SJSA1 (cell line): Measurements from ENCODE around the gene GADD45G. TPM values are rescaled to one million over a fixed set of nuclear protein-coding genes. Genes with fewer than 3 reads are reported as not detected.

Experiments
- DNase-seq, 2 experiments: peaks; one replicate each; pipeline ENCODE4 v3.0.0-alpha.2; 2015 to 2020; ENCODE audit warnings: low spot score in 2 of 2, low read depth in 1 of 2
- H3K27ac ChIP-seq: fragments of 250-450 bp; sonication (Bioruptor Pico); 2 replicates; pipeline ENCODE4 v1.5.1; 2020; ENCODE audit warnings: mild to moderate bottlenecking, moderate library complexity
- H3K27me3 ChIP-seq: fragments of 250-450 bp; sonication (Bioruptor Pico); replicated peaks from 2 replicates; pipeline ENCODE4 v1.5.1; 2020; ENCODE audit warnings: mild to moderate bottlenecking, moderate library complexity
- H3K36me3 ChIP-seq: fragments of 250-450 bp; sonication (Bioruptor Pico); 2 replicates; pipeline ENCODE4 v1.5.1; 2020; ENCODE audit warnings: mild to moderate bottlenecking
- H3K4me1 ChIP-seq: fragments of 250-450 bp; sonication (Bioruptor Pico); replicated peaks from 2 replicates; pipeline ENCODE4 v1.6.1; 2021; ENCODE audit warnings: mild to moderate bottlenecking
- H3K4me3 ChIP-seq: fragments of 250-450 bp; sonication (Bioruptor Pico); 2 replicates; pipeline ENCODE4 v1.5.1; 2020; ENCODE audit warnings: mild to moderate bottlenecking
- H3K9me3 ChIP-seq: fragments of 250-450 bp; sonication (Bioruptor Pico); replicated peaks from 2 replicates; pipeline ENCODE4 v1.5.1; 2020; ENCODE audit warnings: mild to moderate bottlenecking
- total RNA-seq: library from RNA; depleted of rRNA; stranded (reverse); fragments of >200 nt; shearing (Covaris generic); gene quantifications from 2 replicates; pipeline ENCODE4 v1.2.3, GENCODE V29; 2014

GADD45G gene
- total RNA-seq, 1 experiment from 2014 or later = not detected

DNA sequence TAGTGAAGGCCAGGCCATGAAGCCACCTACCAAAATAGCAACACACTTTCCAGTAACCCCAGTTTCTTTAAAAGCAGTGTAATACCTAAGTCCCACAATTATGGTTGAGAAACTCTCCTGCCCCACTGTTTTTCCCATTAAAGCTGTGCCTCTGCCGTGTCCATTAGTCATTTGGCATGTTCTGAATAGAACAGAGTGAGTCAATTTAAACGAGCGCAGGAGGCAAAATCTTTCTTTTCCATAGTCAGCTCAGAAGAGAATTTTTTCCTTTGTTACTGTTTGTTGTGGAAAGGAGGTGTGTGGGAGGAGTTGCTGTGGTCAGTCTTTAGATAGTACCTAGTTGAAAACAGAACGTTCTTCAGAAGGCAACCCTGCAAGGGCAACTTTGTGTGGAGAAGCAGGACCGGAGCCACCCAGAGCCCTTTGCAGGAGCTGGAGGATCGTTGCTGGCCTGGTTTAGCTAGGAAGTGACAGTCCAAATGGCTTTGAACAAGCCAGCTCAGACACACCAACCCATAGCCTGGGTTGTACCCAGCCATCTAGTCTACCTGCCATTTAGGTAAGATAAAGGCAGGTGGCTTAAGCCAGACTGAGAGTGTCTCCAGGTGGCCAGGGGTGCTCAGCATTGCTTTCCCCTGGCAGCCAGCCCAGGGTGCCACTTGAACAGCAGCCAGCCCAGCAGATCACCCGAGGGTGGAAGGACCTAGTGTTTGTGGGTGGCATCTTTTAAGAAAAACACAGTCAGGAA, 30.4 kb downstream of the GADD45G start:
- H3K27ac ChIP-seq = no peak overlapping the region
- no peaks in the 10 kb centered on the region for H3K9me3 ChIP-seq
- H3K4me3 ChIP-seq = no peak overlapping the region
- H3K4me1 ChIP-seq = no peaks in the 10 kb centered on the region
- no peaks in the 10 kb centered on the region for H3K36me3 ChIP-seq
- DNase-seq = no peak
- H3K27me3 ChIP-seq = no peaks in the 10 kb centered on the region

DNA sequence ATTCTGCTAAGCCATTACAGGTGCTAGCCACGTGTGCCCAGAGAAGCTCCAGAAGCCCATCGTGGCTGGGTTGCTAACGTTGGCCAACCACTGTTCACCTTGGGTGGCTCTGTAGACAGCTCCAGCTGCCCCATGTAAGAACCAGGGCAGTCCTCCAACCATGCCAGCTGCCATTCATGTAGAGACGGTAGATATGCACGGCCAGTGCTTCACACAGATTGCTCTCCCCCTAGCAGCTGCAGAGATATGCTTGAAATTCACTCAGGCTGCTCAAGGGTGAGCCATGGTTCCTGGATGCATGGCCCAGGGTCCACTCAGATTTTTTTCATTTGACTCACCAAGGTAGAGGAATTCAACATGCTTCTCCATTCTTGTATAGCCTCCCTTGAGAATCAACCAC, 31.0 kb downstream of the GADD45G start:
- H3K4me1 ChIP-seq = no peaks in the 10 kb centered on the region
- no peaks in the 10 kb centered on the region for H3K36me3 ChIP-seq
- no peak overlapping the region for H3K27ac ChIP-seq
- DNase-seq = no peak
- no peaks in the 10 kb centered on the region for H3K27me3 ChIP-seq
- no peaks in the 10 kb centered on the region for H3K9me3 ChIP-seq
- H3K4me3 ChIP-seq = no peak overlapping the region

DNA sequence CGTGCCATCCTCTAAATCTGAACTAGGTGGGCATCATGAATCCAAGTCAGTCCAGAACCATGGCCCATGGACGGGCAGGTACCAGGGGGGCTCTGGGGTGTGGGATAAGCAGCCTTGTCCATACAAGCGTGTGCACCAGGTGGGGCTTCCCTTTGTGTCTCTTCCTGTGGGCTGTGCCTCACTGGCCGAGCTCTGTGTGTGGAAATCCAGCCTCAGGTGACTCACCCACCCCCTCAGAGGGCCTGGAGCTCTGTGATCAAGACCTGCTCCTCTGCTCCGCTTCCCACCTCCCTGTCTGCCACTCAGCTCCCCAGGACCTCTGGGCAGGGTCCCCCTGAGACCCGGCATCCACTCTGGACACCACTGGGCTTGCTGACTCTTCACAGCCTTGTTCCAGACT, 33.0 kb downstream of the GADD45G start:
- no peaks in the 10 kb centered on the region for H3K36me3 ChIP-seq
- DNase-seq = no peak

DNA sequence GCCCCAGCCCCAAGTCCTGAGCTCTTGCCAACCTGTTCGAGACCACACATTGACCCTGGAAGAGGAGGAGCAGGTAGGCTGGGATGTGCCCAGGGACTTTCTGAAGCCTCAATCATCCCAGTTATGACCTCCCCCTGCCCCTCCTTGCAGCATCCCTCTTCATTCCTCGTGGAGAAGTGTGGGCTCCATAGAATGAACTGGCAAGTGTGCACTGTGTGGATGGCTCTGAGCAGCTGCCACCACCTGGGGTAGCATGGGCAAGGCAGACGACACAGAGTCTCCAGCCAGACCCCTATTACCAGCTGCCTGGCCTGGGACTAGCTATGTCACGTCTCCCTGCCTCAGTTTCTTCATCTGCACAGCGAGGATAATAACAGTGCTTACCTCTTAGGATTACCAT, 33.5 kb downstream of the GADD45G start:
- H3K4me1 ChIP-seq = no peaks in the 10 kb centered on the region
- H3K36me3 ChIP-seq = no peaks in the 10 kb centered on the region
- H3K9me3 ChIP-seq = no peaks in the 10 kb centered on the region
- no peaks in the 10 kb centered on the region for H3K27me3 ChIP-seq
- no peak overlapping the region for H3K27ac ChIP-seq
- DNase-seq = no peak
- no peak overlapping the region for H3K4me3 ChIP-seq

More for the DNA sequence above, 33.0 kb downstream of the GADD45G start:
- no peaks in the 10 kb centered on the region for H3K27me3 ChIP-seq
- no peaks in the 10 kb centered on the region for H3K4me1 ChIP-seq
- H3K9me3 ChIP-seq = no peaks in the 10 kb centered on the region
- no peak overlapping the region for H3K4me3 ChIP-seq
- no peak overlapping the region for H3K27ac ChIP-seq

DNA sequence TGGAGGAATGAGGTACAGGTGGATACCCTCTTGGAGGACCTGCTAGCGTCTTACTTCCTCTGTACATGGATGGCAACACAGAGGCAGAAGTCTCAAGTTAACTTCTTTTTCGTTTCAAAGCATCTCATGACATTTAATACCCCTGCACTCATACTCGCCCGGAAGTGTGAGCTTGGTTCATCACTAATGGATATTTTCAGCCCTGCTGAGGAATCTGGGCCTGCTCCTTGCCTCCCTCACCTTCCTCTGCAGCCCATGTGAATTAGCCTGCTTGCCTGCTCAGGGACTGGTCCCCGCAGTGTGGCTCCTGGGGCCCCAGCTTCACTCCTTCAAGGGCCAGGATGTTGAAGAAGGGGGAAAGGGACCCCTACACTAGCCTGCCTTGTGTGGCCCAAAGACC, 34.1 kb downstream of the GADD45G start:
- no peaks in the 10 kb centered on the region for H3K9me3 ChIP-seq
- no peak overlapping the region for H3K27ac ChIP-seq
- no peaks in the 10 kb centered on the region for H3K4me1 ChIP-seq
- no peak for DNase-seq
- H3K36me3 ChIP-seq = no peaks in the 10 kb centered on the region
- no peaks in the 10 kb centered on the region for H3K27me3 ChIP-seq
- H3K4me3 ChIP-seq = no peak overlapping the region

DNA sequence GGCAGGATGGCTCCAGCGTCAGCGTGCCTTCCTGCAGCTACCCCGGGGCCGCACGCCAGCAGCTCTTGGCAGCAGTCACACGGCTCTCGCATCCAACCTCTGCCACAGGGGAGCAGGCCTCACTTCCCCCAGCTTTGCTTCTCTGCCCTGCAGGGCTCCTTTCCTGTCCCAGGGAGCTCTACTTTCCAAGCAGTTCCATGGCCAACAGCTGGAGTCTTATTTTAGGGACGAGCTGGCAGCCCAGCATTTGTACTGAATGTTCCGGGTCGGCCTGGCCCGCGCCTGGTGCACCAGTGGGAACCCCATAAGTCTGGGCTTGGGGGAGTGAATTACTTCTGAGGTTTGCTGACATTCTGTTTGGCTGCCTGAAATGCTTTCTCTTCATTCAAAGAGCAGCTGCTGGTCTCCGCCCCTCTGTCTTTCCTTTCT, 34.6 kb downstream of the GADD45G start:
- no peaks in the 10 kb centered on the region for H3K36me3 ChIP-seq
- no peak overlapping the region for H3K4me3 ChIP-seq
- no peaks in the 10 kb centered on the region for H3K27me3 ChIP-seq
- DNase-seq = no peak
- H3K4me1 ChIP-seq = no peaks in the 10 kb centered on the region
- no peak overlapping the region for H3K27ac ChIP-seq
- no peaks in the 10 kb centered on the region for H3K9me3 ChIP-seq

DNA sequence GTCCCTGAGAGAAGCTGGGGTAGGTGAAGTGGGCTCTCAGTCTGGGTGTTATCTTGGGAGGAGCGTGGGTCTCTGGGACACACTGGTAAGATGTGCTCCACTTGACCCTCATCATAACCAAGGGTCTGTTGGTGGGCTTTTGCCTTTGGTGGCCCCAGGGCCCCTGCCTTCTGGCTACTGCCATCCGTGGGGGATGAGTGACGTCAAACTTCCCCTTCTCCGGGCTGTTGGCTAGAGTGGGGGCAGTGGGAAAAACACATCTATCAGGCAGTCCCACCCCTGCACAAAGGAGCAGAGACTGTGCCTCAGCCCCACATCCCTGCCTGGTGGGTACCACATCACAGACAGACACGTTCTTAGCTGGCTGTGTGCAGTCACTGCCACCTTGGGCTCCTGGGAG, 35.1 kb downstream of the GADD45G start:
- Histone ChIP-seq H3K4me3 (no peak overlapping the region), H3K9me3 (no peaks in the 10 kb centered on the region), H3K27ac (no peak overlapping the region), H3K4me1 (no peaks in the 10 kb centered on the region), H3K27me3 (no peaks in the 10 kb centered on the region), H3K36me3 (no peaks in the 10 kb centered on the region)
- no peak for DNase-seq

DNA sequence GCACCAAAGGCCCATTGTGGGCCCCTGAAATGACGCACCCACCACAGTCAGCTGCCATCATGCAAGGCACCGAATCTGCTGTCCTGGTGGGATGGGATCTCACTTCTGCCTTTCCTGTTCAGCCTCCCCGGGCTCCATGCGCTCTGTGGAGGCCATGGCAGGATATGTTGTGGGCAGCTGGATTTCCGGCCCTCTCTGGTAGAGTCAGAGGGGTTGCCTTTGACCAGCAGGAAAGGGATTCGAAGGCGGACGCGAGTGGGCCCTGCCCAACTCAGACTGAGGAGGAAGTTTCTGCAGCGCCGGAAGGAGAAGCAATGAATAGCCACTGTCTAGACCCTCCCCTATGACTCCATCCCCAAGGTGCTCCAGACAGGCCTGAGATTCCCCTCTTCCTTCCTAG, 35.5 kb downstream of the GADD45G start:
- no peaks in the 10 kb centered on the region for H3K9me3 ChIP-seq
- no peak overlapping the region for H3K4me3 ChIP-seq
- no peak for DNase-seq
- no peaks in the 10 kb centered on the region for H3K36me3 ChIP-seq
- H3K4me1 ChIP-seq = no peaks in the 10 kb centered on the region
- no peaks in the 10 kb centered on the region for H3K27me3 ChIP-seq
- H3K27ac ChIP-seq = no peak overlapping the region

DNA sequence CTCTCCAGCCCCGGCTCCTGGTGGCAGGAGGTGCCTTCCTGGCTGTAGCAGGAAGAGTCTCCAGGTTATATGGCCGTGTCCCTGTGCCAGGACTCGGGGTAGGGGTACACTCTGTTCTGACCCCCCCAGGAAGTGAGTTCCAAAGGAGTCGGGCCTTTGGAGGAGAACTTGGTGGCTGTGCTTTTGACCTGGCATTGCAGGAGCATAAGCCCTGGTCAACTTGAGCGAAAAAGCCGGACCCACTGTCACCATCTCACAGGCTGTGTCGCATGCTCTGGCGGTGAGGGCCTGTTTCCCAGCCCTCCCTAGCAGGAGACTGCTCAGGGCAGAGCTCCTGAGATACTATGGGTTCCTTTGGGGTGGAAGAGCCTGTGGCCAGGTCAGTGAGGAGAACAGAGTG, 36.0 kb downstream of the GADD45G start:
- H3K27me3 ChIP-seq = no peaks in the 10 kb centered on the region
- H3K4me1 ChIP-seq = no peaks in the 10 kb centered on the region
- H3K27ac ChIP-seq = no peak overlapping the region
- no peak for DNase-seq
- H3K9me3 ChIP-seq = no peaks in the 10 kb centered on the region
- no peak overlapping the region for H3K4me3 ChIP-seq
- H3K36me3 ChIP-seq = no peaks in the 10 kb centered on the region

DNA sequence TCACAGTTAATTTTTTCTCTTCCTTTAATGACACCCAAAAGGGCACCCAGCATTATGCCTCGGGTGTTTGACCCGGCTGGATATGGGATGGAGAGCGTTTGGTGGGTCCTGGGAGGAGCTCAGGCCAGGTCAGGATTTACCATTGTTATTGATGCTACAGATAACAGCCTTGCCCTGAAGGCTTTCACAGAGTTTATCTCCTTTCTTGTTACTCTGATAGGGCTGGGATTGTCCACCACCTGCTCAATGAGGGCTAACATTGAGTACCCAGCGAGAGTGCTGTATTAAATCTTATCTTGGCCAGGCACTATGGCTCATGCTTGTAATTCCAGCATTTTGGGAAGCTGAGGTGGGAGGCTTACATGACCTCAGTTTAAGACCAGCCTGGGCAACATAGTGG, 37.2 kb downstream of the GADD45G start:
- Histone ChIP-seq H3K27ac (no peak overlapping the region), H3K4me1 (no peaks in the 10 kb centered on the region), H3K36me3 (no peaks in the 10 kb centered on the region), H3K4me3 (no peak overlapping the region), H3K9me3 (no peaks in the 10 kb centered on the region), H3K27me3 (peaks cover 3% of the 10 kb centered on the region; the same call in 1 of the 2 replicates)
- no peak for DNase-seq

DNA sequence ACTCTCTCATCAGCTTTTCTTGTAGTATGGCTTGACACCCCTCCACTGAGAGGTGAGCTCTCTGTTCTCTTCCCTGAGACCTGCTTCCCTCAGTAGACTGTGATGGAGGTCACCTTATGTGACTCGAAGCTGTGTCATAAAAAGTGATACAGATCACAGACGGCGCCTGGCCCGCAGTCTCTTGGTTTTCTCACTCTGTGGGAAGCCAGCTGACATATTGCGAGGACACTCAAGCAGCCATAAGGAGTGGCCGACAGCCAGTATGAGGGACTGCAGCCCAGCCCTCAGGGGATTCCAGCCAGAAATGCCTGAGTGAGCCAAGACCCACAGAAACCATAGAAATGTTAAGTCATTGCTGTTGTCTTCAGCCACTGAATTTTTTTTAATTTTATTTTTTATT, 38.0 kb downstream of the GADD45G start:
- Histone ChIP-seq H3K9me3 (no peaks in the 10 kb centered on the region), H3K4me1 (no peaks in the 10 kb centered on the region), H3K27ac (no peak overlapping the region), H3K4me3 (no peak overlapping the region), H3K36me3 (no peaks in the 10 kb centered on the region), H3K27me3 (peaks cover 3% of the 10 kb centered on the region; the same call in 1 of the 2 replicates)
- DNase-seq = no peak

DNA sequence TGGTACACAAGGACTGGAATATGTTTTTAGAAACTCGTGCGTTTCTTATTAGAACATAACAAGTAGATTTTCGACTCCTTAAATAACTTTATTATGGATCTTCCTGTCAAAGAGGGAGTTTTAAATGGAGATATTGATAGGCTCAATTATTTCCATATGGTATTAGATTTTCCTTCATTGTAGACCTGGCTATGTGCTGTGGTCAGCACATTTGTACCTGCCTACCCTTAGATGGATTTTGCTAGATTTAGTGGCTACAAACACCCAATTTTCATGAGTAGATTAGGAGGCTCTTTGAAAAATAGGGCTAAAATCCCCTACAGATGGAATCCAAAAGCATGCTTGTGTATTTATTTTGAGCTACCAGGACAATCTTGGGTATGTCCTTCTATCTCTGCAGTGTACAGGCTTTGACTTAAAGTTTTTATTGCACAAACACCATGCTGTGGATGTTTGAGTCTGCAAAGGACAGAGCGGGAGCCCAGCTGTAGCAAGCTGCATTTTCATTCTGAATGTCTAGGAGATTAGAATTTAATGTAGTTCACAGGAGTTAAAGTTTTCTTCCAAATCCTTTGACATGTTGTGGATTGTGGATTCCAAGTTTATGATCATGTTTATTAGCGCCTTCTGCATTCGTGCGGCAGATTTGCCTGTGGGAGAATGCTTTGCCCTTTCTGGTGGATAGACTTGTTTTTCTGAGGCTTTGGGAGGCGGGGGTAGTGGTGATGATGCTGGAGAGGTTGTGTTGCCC, 41.6 kb downstream of the GADD45G start:
- Histone ChIP-seq H3K27ac (no peak overlapping the region), H3K36me3 (no peaks in the 10 kb centered on the region), H3K27me3 (peaks cover 3% of the 10 kb centered on the region; the same call in 1 of the 2 replicates), H3K9me3 (no peaks in the 10 kb centered on the region), H3K4me1 (no peaks in the 10 kb centered on the region), H3K4me3 (no peak overlapping the region)
- no peak for DNase-seq

DNA sequence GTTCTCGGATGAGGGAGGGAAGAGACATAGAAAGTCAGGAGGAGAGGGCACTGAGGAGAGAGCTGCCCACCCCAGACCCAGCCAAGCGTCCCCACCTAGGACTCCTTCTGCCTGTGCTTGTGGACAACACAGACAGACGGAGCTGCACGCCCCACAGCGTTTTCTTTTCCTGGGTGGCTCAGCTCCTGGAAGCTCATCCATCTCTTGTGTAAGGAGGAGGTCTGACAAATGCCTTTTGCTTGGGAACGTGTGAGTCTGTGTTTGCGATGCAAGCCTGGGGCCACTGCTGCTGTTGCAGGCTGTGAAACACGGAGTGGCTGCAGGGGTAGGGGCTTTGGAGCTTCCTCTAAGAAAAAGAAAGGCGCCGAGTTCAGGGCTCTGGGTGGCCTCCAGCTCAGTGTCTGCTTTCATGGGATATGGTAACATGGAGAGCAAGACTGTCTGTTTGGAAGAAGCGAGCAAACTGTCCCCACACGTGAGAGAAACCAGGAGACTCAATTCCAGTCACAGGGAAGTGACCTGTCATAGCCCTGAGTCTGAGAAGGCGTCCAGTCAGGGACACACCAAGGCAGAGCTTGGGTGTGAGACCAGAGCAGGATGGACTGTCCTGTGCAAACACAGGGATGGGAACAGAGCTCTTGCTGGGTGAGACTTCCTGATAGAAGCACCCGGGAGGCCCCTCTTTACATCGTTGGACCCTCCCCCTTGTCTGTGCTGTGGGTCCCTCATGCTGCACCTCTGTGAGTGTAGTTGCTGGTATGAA, 42.7 kb downstream of the GADD45G start:
- Histone ChIP-seq H3K4me1 (no peaks in the 10 kb centered on the region), H3K36me3 (no peaks in the 10 kb centered on the region), H3K27ac (no peak overlapping the region), H3K9me3 (no peaks in the 10 kb centered on the region), H3K27me3 (peaks cover 3% of the 10 kb centered on the region), H3K4me3 (no peak overlapping the region)
- DNase-seq = no peak
